Neural cell (in vitro differentiated cells): Measurements from ENCODE around the gene ALDOC. TPM values are rescaled to one million over a fixed set of nuclear protein-coding genes. Genes with fewer than 3 reads are reported as not detected.

Source experiments
- H2AFZ ChIP-seq: fragments of 200-600, 300-800 bp; sonication (generic), shearing (Covaris generic); 2 replicates; pipeline ENCODE4 v1.6.0; 2014; ENCODE audit warnings: low read depth, mild to moderate bottlenecking, antibody characterized with exemption, low read length, moderate library complexity
- H3F3A ChIP-seq: fragments of 200-600 bp; shearing (Covaris generic); 2 replicates; pipeline ENCODE4 v1.6.1; 2016; ENCODE audit warnings: mild to moderate bottlenecking, moderate library complexity, mixed read lengths, antibody characterized with exemption, low read length; ENCODE audit not compliant: insufficient read depth, poor library complexity, severe bottlenecking
- H3K27ac ChIP-seq: fragments of 200-600, 300-800 bp; sonication (generic), shearing (Covaris generic); 2 replicates; pipeline ENCODE4 v1.5.1; 2014; ENCODE audit warnings: mild to moderate bottlenecking, low read length, moderate library complexity
- H3K27me3 ChIP-seq: fragments of 300-800, 200-600 bp; sonication (generic), shearing (Covaris generic); 2 replicates; pipeline ENCODE4 v1.6.0; 2014; ENCODE audit warnings: mild to moderate bottlenecking, low read depth, low read length, moderate library complexity; ENCODE audit not compliant: insufficient read depth
- H3K36me3 ChIP-seq: fragments of 300-800, 200-600 bp; sonication (generic), shearing (Covaris generic); 2 replicates; pipeline ENCODE4 v1.5.1; 2014; ENCODE audit warnings: mild to moderate bottlenecking, antibody characterized with exemption, low read length, moderate library complexity; ENCODE audit not compliant: insufficient read depth
- H3K4me2 ChIP-seq: fragments of 300-800, 200-600 bp; sonication (generic), shearing (Covaris generic); 2 replicates; pipeline ENCODE4 v1.6.0; 2014; ENCODE audit warnings: mild to moderate bottlenecking, low read length
- H3K4me3 ChIP-seq: fragments of 300-800, 200-600 bp; sonication (generic), shearing (Covaris generic); 2 replicates; pipeline ENCODE4 v1.5.1; 2014; ENCODE audit warnings: mild to moderate bottlenecking, low read length, moderate library complexity
- H3K79me2 ChIP-seq: fragments of 200-600 bp; shearing (Covaris generic); replicated peaks from 2 replicates; pipeline ENCODE4 v1.6.0; 2014; ENCODE audit warnings: mild to moderate bottlenecking, low read length, moderate library complexity; ENCODE audit not compliant: insufficient read depth
- H3K9ac ChIP-seq: fragments of 300-800, 200-600 bp; sonication (generic), shearing (Covaris generic); 2 replicates; pipeline ENCODE4 v1.6.1; 2016; ENCODE audit warnings: mild to moderate bottlenecking, low read length, mixed read lengths
- H3K9me2 ChIP-seq: fragments of 200-600 bp; shearing (Covaris generic); 2 replicates; pipeline ENCODE4 v1.6.1; 2016; ENCODE audit warnings: mild to moderate bottlenecking, low read length, mixed read lengths; ENCODE audit not compliant: insufficient read depth
- H3K9me3 ChIP-seq: fragments of 200-600, 300-800 bp; sonication (generic), shearing (Covaris generic); 2 replicates; pipeline ENCODE4 v1.6.1; 2016; ENCODE audit warnings: mild to moderate bottlenecking, mixed run types, low read length, moderate library complexity, mixed read lengths
- H4K20me1 ChIP-seq: fragments of 200-600 bp; shearing (Covaris generic); 2 replicates; pipeline ENCODE4 v1.6.1; 2016; ENCODE audit warnings: mild to moderate bottlenecking, mixed run types; ENCODE audit not compliant: insufficient read depth
- CTCF ChIP-seq: fragments of 450-650 bp; IDR thresholded peaks from 2 replicates; pipeline ENCODE4 v1.5.1; 2014; ENCODE audit warnings: antibody characterized with exemption, mild to moderate bottlenecking, moderate library complexity; ENCODE audit not compliant: poor library complexity, severe bottlenecking
- EP300 ChIP-seq: fragments of 450-650 bp; conservative IDR thresholded peaks from 2 replicates; pipeline ENCODE4 v1.6.1; 2014; ENCODE audit warnings: antibody characterized with exemption, mild to moderate bottlenecking, moderate library complexity; ENCODE audit not compliant: poor library complexity, severe bottlenecking
- EZH2 ChIP-seq: fragments of 200-600, 300-800 bp; shearing (Covaris generic), sonication (generic); IDR thresholded peaks from 2 replicates; pipeline ENCODE4 v1.6.1; 2014; ENCODE audit warnings: antibody characterized with exemption, low read length, borderline replicate concordance, mild to moderate bottlenecking; ENCODE audit not compliant: insufficient read depth, poor library complexity, severe bottlenecking
- MXI1 ChIP-seq: fragments of 450-650 bp; conservative IDR thresholded peaks from 2 replicates; pipeline ENCODE4 v1.6.1; 2014; ENCODE audit warnings: antibody characterized with exemption, mild to moderate bottlenecking; ENCODE audit not compliant: poor library complexity, severe bottlenecking
- POLR2AphosphoS5 ChIP-seq: IDR thresholded peaks from 2 replicates; pipeline ENCODE4 v1.6.1; 2012
- RAD21 ChIP-seq: fragments of 450-650 bp; conservative IDR thresholded peaks from 2 replicates; pipeline ENCODE4 v1.6.1; 2014; ENCODE audit warnings: antibody characterized with exemption, mild to moderate bottlenecking, moderate library complexity
- REST ChIP-seq: IDR thresholded peaks from 2 replicates; pipeline ENCODE4 v1.6.1; 2012; ENCODE audit warnings: borderline replicate concordance
- SMC3 ChIP-seq: fragments of 450-650 bp; conservative IDR thresholded peaks from 2 replicates; pipeline ENCODE4 v1.6.1; 2014; ENCODE audit warnings: antibody characterized with exemption, mild to moderate bottlenecking, moderate library complexity; ENCODE audit not compliant: poor library complexity
- TAF1 ChIP-seq: IDR thresholded peaks from 2 replicates; pipeline ENCODE4 v1.6.1; 2012; ENCODE audit warnings: low read depth
- polyA plus RNA-seq: library from polyadenylated mRNA; depleted of rRNA; stranded (reverse); fragments of >200 nt; gene quantifications from 2 replicates; pipeline ENCODE4 v1.2.3, GENCODE V29; 2014

The ALDOC gene
- polyA plus RNA-seq, 1 donor from 2014 or later: 4.0 TPM

GRCh38 chr17:28534740-28535375 is 41.8 kb downstream of the ALDOC start:
- Histone ChIP-seq H3K27me3 (no peaks in the 10 kb centered on the region), H3F3A (no peaks in the 10 kb centered on the region), H2AFZ (no peak overlapping the region), H4K20me1 (no peaks in the 10 kb centered on the region), H3K9ac (no peak overlapping the region), H3K36me3 (no peaks in the 10 kb centered on the region), H3K79me2 (no peaks in the 10 kb centered on the region), H3K4me2 (no peak overlapping the region), H3K9me3 (no peaks in the 10 kb centered on the region), H3K9me2 (no peaks in the 10 kb centered on the region), H3K27ac (no peak overlapping the region), H3K4me3 (no peak overlapping the region)
- TF ChIP-seq REST (no peak), EZH2 (no peak), RAD21 (no peak), MXI1 (no peak), CTCF (no peak), POLR2AphosphoS5 (no peak), EP300 (no peak), TAF1 (no peak), SMC3 (no peak)

- H2AFZ ChIP-seq: no peak overlapping the region
These were observed 43.4 kb downstream of the ALDOC start for GRCh38 chr17:28533091-28533807.

More at GRCh38 chr17:28533091-28533807, 43.4 kb downstream of the ALDOC start:
- no peak for TF ChIP-seq RAD21
- TF ChIP-seq POLR2AphosphoS5: no peak
- no peak for TF ChIP-seq REST
- TF ChIP-seq SMC3: no peak
- TF ChIP-seq EP300: no peak
- TF ChIP-seq EZH2: no peak
- no peak for TF ChIP-seq MXI1
- TF ChIP-seq TAF1: no peak
- H3K9ac ChIP-seq: no peak overlapping the region
- H3F3A ChIP-seq: no peaks in the 10 kb centered on the region
- no peaks in the 10 kb centered on the region for H3K9me2 ChIP-seq
- H3K9me3 ChIP-seq: no peaks in the 10 kb centered on the region
- H3K4me2 ChIP-seq: no peak overlapping the region
- H3K79me2 ChIP-seq: no peaks in the 10 kb centered on the region
- no peaks in the 10 kb centered on the region for H3K36me3 ChIP-seq
- no peak overlapping the region for H3K4me3 ChIP-seq
- H3K27ac ChIP-seq: no peak overlapping the region
- no peaks in the 10 kb centered on the region for H3K27me3 ChIP-seq
- no peaks in the 10 kb centered on the region for H4K20me1 ChIP-seq
